Skeletal muscle cell (primary cell): Measurements from ENCODE around the gene CYBRD1.
"Not testable (repeated sequence)": the region's sequence is repeated elsewhere in the genome, so short reads cannot be mapped to it uniquely, and the experiment has no call there.

Experiments used
- DNase-seq: peaks from one replicate; pipeline ENCODE4 v3.0.0-alpha.2; 2010; ENCODE audit warnings: low read depth
- H3K4me3 ChIP-seq: 2 replicates; pipeline ENCODE4 v1.5.1; 2011; ENCODE audit warnings: low read depth, mild to moderate bottlenecking, control low read depth, low read length, moderate library complexity

Gene CYBRD1

GRCh38 chr2:171513719-171514160, 8.5 kb upstream of the CYBRD1 start:
- no peak overlapping the region for H3K4me3 ChIP-seq
- no peak for DNase-seq

DNA sequence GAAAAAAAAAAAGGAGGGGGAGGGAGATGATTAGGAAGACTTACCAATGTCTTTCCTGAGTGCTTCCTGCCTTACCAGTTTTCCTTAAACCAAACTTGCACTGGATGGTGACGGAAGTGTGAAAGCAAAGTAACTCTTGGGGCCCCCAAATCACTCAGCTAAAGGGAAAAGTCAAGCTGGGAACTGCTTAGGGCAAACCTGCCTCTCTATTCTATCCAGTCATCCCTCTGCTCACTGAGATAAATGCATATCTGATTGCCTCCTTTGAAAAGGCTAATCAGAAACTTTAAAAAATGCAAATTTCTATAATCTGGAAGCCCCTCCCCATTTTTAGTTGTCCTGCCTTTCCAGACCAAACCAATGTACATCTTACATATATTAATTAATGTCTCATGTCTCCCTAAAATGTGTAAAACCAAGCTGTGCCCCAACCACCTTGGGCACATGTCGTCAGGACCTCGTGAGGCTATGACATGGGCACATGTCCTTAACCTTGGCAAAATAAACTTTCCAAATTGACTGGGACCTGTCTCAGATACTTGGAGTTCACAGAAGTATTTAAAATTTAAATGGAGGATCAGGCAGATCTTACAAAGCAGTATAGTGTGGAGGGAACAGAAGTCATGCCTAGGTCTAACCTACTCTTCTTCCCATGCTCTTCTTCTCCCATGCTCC, 7.2 kb upstream of the CYBRD1 start:
- no peak for DNase-seq
- no peak overlapping the region for H3K4me3 ChIP-seq

- H3K4me3 ChIP-seq = no peak overlapping the region
- DNase-seq = no peak
Measured at GRCh38 chr2:171515672-171516298, 6.5 kb upstream of the CYBRD1 start.

DNA sequence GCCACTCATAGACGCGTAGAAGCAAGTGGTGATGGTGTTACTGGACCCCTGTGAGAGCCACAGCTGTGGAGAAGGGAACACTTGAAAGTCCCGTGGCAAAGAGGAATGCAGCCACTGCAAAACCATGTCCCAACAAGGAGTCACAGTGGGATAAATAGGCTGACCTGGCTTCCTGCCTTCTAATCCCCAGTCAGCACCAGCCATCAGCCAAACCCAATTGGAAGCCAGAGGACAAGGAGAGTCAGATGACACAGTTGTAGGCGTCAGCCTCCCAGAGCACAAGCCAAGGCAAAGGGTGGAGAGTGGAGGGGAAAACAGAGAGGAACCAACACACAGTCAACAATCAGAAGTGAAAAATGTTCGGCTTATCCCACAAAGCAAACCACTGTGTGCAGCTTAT, 5.5 kb upstream of the CYBRD1 start:
- no peak for DNase-seq

GRCh38 chr2:171520471-171520870, 1.8 kb upstream of the CYBRD1 start:
- H3K4me3 ChIP-seq = no peak overlapping the region
- DNase-seq = no peak

More for the DNA sequence above, 5.5 kb upstream of the CYBRD1 start:
- no peak overlapping the region for H3K4me3 ChIP-seq

DNA sequence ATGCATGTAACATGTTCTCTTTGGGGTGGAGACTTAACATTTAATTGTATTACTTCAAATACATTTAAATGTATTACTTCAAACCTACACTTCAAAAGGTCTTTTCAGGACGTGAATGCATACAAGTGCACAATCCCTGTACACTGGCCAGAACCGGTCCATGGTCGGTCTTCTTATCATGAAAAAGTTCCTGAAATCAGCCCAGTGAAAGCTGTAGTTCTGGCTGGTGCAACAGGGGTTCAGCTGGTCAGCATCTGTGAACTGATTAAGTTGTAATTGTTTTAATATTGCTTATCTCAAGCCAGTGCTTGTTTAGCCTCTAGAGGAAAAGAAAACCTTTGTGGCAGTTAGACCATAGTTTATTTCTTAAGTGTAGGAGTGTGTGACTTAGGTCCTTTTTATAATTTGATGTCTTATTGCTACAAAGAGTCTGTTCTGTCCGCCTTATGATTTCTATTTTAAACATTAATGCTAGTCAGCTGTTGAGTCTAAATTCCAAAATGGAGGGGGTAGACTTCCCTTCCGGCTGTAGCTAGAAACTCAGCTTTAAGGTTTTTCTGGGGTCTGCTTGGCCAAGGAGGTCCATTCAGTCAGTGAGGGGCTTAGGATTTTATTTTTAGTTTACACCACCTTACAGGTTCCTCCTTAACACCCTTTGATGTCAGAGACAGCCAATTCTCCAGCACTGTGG, 768 bp upstream of the CYBRD1 start:
- peak overlapping the region; percentile 81 for H3K4me3 ChIP-seq
- no peak for DNase-seq

DNA sequence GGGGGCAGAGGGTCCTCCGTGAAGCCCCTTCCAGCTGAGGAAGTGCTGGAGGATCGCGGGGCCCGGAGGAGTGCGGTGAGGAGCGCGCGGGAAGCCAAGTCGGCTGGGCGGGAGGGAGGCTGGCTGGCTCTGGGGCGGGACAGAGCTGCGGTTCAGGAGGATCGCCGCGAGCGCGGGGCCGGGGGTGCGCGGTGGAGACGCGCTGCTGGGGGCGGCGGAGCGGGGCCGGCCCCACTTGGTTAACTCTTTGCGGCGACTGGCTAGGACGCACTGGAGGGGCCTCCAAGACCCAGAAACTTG, 464 bp downstream of the CYBRD1 start:
- peak overlapping the region; percentile 81 for H3K4me3 ChIP-seq
- no peak for DNase-seq

DNA sequence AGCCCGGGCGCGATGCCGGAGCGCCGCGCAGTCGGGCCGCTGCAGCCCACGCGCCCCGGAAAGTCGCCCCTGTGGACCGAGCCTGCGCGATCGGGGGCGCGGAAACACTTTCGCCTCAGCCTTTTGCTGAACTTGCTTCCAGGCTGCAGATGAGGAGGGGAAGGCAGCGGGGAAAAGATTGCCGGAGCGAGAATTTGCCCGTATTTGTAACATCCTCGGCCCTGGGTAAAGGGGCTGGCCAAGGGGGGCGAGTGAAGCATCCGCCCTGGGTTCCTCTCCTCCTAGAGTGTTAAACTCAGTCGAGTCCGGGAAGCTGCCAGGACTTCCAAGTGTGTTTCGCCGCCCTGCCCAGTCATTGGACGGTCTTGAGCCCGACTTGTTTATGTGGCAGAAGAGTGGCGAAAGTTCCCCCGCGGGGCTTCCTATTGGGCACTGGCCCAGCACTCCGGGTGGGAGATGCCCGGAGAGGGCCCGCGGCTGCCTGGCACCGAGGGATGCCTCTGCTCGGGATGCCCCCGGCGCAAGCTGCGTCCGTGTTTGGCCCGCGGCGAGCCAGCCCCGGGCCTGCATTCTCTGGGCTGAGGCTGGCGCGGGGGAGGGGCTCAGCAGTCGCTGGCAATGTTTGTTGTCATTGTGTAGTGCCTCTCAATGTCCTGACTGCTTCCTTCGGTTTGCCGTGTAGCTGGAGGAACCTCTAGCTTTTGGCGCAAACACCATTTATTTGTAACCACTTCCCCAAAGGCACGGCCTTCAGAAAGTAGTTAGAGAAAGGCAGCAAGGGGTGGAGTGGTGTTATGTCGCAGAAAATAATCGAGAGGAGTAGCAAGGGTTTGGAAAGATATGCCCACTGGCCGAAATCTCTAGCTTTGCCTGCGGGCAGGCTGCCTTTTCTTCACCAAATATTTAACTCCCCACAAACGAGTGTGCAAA, 1.1 kb downstream of the CYBRD1 start:
- peak overlapping the region; percentile 81 for H3K4me3 ChIP-seq
- peak; percentile 41 for DNase-seq

DNA sequence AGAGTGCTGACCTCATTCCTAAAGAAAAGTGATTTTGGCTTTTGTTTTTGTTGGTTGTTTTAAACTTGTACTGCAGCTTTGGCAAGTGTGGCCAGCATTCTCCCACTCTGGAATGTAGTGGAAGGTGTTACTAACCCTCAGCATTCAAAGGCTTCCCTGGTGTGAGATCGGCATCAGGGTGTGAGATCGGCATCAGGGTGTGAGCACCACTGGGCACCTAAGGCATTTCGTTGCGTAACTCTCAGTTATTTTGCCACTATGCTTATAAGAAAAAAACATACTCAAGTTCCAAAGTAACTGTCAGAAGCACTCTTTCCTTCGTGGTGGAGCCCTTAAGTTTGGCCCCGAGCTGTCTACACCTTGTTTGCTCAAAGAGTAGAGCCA, 1.7 kb downstream of the CYBRD1 start:
- no peak for DNase-seq
- peak overlapping the region; percentile 81 for H3K4me3 ChIP-seq

DNA sequence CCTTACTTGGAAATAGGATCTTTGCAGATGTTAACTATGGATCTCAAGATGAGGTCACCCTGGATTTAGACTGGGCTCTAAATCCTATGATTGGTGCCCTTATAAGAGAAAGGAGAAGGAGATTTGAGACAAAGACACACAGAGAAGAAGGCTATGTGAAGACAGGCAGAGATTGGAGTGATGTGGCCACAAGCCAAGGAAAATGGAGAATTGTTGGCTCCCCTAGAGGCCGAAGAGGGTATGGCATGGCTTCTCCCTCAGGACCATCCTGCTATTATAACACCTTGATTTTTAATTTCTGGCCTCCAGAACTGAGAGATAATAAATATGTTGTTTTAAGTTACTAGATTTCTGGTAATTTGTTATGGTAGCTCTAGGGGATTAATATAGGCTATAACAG, 7.6 kb downstream of the CYBRD1 start:
- no peak for DNase-seq
- no peak overlapping the region for H3K4me3 ChIP-seq

DNA sequence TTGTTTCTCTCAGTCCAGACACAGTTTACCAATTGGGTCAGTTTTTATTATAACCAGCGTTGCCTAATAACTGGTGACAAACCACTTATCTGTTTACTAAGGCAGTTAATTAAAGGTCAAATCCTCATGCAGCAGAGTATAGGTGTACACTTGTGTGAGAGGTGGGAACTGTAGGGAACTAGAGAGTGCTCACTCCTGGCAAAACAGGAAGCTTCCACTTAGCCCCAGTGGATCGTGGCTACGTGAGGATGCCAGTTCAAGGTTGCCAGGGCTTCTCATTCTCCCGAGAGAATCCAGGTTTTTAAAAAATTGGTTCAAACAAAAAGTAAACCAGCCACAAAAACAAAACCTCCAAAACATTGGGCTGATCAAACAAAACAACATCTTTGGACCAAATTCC, 8.1 kb downstream of the CYBRD1 start:
- no peak overlapping the region for H3K4me3 ChIP-seq
- no peak for DNase-seq

DNA sequence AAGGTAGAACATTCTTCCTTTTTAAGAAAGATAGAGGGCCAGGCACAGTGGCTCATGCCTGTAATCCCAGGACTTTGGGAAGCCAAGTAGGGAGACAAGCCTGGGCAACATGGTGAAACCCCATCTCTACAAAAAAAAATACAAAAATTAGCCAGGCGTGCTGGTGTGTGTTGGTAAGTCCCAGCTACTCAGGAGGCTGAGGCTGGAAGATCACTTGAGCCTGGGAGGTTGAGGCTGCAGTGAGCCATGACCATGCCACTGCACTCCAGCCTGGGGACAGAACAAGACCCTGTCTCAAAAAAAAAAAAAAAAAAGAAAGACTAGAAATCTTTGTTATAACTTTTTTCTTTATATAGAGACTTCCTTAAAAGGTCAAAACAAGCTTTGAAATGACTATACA, 8.6 kb downstream of the CYBRD1 start:
- H3K4me3 ChIP-seq, DNase-seq: not testable (repeated sequence)

GRCh38 chr2:171531291-171531690, 9.0 kb downstream of the CYBRD1 start:
- DNase-seq = peak; percentile 60
- H3K4me3 ChIP-seq = no peak overlapping the region

DNA sequence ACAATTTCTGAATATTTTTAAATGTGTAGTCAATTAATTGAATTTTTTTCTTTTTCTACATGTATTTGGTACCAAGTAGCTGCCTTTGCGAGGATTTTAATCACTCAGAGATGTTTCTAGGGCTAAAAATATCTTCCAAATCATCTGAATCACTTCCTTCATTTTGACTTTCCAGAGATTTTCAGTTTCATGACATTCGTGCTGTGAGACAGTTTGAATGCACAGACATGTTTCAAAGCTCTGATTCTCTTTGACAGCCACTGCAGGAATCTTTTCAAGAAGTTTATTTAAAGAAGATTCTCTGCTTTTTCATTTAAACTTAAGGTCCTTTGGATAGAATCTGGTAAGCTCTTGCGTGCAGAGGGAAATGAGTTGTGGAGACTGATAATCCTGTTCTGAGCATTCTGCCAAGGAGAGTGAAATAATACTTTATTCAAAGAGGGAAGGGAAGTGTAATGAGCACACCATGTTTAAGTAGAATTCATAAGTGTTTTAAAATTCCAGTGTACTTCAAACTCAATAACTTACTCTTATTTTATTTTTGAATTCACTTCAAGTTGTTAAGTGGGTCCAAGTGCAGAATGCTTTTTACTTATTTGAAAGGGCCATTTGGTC, 9.7 kb downstream of the CYBRD1 start:
- H3K4me3 ChIP-seq = no peak overlapping the region
- DNase-seq = no peak

DNA sequence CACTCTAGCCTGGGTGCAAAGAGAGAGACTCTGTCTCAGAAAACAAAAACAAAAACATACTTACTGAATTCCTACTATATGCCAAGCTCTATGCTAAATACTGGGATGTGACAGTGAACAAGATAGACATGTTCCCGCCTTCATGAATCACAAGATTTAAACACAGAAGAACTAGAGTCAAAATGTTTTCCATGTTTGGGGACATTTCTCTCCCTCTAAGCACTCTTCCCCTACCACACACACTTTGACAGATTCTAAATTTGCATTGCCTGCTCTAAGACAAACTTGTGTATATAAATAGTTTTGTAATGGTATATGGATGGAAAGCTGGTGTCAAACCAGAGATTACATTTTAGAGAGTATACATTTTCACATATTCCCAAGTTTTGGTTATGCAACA, 11.1 kb downstream of the CYBRD1 start:
- H3K4me3 ChIP-seq = no peak overlapping the region
- DNase-seq = no peak

DNA sequence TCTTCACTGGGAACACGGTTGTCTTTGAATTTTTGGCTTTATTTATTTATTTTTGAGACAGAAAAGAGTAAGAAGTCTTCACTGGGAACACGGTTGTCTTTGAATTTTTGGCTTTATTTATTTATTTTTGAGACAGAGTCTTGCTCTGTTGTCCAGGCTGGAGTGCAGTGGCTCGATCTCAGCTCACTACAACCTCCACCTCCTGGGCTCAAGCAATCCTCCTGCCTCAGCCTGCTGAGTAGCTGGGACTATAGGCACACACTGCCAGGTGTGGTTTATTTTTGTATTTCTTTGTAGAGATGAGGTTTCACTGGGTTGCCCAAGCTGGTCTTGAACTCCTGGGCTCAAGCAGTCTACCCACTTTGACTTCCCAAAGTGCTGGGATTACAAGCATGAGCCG, 13.3 kb downstream of the CYBRD1 start:
- DNase-seq, H3K4me3 ChIP-seq: not testable (repeated sequence)

DNA sequence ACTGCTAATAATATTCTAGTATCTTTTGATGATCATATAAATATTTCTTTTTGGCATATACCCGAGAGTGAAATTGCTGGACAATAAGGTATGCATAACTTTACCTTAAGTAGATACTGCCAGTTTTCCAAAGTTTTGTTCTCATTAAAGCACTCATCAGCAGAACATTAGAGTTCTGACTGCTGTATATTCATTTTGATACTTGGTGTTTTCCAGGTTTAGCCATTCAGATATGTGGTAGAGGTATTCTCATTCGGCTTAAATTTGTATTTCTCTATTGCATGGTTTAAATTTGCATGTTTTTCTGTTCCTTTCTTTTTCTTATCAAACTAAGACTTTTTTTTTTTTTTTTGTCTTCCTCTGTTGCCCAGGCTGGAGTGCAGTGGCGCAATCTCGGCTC, 18.2 kb downstream of the CYBRD1 start:
- no peak overlapping the region for H3K4me3 ChIP-seq
- DNase-seq = no peak

GRCh38 chr2:171541202-171541887, 19.1 kb downstream of the CYBRD1 start:
- H3K4me3 ChIP-seq = no peak overlapping the region
- DNase-seq = no peak

GRCh38 chr2:171545086-171545485, 22.8 kb downstream of the CYBRD1 start:
- no peak overlapping the region for H3K4me3 ChIP-seq
- DNase-seq = no peak
